CD4-positive, alpha-beta T cell treated with Interleukin-10 for 1 hour (primary cell): Measurements from ENCODE around the gene ARMC6.
"Not testable (repeated sequence)": the region's sequence is repeated elsewhere in the genome, so short reads cannot be mapped to it uniquely, and the experiment has no call there.

ENCODE experiments used
- DNase-seq: peaks from one replicate; pipeline ENCODE4 v3.0.0-alpha.2; 2020

Gene ARMC6

GRCh38 chr19:19078801-19079200, 45.4 kb downstream of the ARMC6 start:
- no peak for DNase-seq

GRCh38 chr19:19079571-19079970, 46.2 kb downstream of the ARMC6 start:
- no peak for DNase-seq

GRCh38 chr19:19081642-19082151, 48.3 kb downstream of the ARMC6 start:
- no peak for DNase-seq

GRCh38 chr19:19083413-19084178, 50.2 kb downstream of the ARMC6 start:
- no peak for DNase-seq

- no peak for DNase-seq
Measured at GRCh38 chr19:19087676-19088075, 54.3 kb downstream of the ARMC6 start.

GRCh38 chr19:19094513-19094912, 61.1 kb downstream of the ARMC6 start:
- no peak for DNase-seq

GRCh38 chr19:19095691-19096090, 62.3 kb downstream of the ARMC6 start:
- no peak for DNase-seq

GRCh38 chr19:19096641-19097627, 63.5 kb downstream of the ARMC6 start:
- DNase-seq, result no peak

- DNase-seq, result no peak
Measured at GRCh38 chr19:19098084-19098702, 64.8 kb downstream of the ARMC6 start.

- no peak for DNase-seq
Measured at GRCh38 chr19:19098703-19099632, 65.6 kb downstream of the ARMC6 start.

- DNase-seq, result no peak
Measured at GRCh38 chr19:19101540-19101939, 68.1 kb downstream of the ARMC6 start.

- DNase-seq, result not testable (repeated sequence)
Measured at GRCh38 chr19:19102566-19102965, 69.2 kb downstream of the ARMC6 start.

GRCh38 chr19:19103167-19103566, 69.8 kb downstream of the ARMC6 start:
- DNase-seq, result no peak

GRCh38 chr19:19105365-19106055, 72.1 kb downstream of the ARMC6 start:
- DNase-seq, result no peak

- DNase-seq, result no peak
Measured at GRCh38 chr19:19106056-19106551, 72.7 kb downstream of the ARMC6 start.

GRCh38 chr19:19106938-19107337, 73.5 kb downstream of the ARMC6 start:
- DNase-seq, result not testable (repeated sequence)

- DNase-seq, result no peak
Measured at GRCh38 chr19:19107654-19108053, 74.3 kb downstream of the ARMC6 start.
